HG02588 (cell line): ENCODE data around the gene TTC17.

Experiments
- ATAC-seq: cut with Tn5 transposase; IDR thresholded peaks from one replicate; pipeline ENCODE4 v1.9.1; 2021; ENCODE audit warnings: mild to moderate bottlenecking, moderate library complexity; ENCODE audit not compliant: unreplicated experiment

The TTC17 gene

DNA sequence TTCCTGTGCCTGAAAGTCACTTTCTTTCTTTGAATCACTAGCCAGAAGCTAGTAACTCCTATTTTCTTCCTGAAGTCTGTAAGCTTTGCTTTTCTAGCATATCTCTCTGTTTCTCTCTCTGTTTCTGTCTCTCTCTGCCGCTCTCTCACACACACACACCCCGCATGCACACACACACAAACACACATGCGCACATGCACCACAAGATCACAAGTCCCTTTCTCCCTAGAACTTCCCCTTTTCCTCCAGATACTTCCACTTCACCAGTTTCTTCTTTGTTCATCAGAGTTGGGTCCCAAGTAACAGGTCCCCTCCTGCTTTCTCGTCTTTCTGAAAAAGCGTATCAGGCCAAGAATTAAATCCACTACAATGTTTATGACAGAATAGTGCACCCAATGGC is 173.3 kb downstream of the TTC17 start:
- no peak for ATAC-seq

DNA sequence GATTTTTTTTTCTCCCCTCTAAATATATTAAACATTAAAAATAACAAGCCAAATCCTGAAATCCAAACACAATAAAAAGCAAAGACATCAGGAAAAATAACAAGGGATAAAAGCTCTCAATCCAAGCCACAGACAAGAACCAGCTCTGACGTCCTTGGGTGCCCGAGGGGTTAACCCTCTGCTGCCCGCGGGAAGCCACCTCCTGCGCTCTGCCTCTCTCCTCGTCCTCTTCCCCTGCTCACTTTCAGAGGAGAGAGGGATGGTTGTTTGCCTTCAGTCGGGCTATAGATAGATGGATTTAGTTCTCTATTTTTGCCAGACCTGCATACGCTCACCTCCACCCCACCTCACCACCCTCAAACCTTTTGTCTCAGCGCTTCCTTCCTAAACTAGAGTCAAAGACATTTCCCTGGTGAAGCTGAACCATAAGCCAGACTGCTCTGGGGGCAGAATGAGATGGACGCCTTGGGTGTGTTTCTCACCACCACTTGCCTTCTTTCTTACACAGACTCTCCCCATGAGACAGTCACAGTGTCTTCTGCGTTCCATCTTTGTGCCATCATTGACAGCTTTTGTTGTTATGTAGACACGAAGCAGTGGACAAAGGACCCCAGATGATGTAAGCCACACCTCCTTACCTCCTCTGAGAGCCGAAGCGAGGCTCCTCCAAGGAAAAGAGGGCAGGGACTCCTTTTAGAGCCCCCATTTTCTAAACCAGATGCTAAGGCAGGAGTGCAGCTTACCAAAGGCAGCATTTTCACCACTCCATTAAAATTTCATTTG is 179.3 kb downstream of the TTC17 start:
- ATAC-seq = no peak

DNA sequence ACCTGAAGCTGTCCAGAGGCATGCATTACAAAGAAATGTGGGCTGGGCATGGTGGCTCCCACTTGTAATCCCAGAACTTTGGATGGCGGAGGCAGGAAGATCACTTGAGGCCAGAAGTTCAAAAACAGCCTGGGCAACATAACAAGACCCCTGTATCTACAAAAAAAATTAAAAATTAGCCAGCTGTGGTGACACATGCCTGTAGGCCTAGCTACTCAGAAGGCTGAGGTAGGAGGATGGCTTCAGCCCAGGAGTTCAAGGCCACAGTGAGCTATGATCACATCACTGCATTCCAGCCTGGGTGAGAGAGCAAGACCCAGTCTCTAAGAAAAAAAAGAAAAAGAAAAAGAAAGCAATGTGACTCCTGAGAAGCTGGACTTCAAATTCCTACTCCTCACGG is 183.3 kb downstream of the TTC17 start:
- ATAC-seq = no peak

DNA sequence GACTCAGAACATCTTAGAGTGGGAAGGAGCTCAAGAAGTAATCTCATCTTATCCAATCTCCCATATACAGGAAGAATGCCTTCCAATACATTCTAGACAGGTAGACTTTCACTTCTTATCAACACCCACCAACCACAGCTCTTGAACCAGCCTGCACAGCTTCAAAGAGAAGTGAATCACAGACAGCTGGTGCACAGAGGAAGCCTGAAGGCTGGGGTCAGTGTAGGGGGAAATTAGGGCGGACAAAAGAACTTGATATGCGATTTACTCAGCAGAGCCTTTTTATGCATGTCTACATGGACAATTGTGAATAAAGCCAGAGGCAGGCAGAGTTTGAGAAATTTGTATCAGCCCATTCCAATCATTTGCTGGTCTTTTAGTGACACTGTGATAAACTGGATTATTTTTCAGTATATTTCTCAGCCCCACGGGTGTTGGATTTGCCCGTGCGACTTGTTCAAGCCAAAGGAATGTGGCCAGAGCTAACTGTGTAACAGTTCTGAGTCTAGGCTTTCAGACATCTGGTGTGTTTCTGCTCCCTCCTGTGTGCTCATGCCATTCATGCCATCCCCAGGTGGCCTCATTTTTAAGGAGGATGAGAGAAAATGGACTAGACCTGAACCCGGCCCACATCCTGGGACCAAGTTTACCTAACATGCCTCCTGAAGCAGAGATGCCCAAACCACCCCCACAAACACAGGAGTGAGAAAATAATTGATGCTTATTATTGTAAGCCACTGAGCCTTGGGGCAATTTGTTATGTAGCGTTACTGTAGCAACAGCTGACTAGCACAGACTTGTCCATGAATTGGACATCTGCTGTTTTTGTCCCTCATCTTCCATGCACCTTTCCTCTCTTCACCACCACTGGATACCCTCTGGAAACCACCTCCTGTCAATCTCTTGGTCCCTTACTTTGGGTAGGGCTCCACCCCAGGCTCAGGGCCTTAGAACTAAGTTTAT is 184.3 kb downstream of the TTC17 start:
- no peak for ATAC-seq
